Measurements from ENCODE around the gene CDC42EP3. TPM values are rescaled to one million over a fixed set of nuclear protein-coding genes. Genes with fewer than 3 reads are reported as not detected.

Gene CDC42EP3
- total RNA-seq, 3 donors from 2014 or later, result 19.5 to 35.7 (median 35.7) TPM

- intact Hi-C loops (cut with DNase I; ENCODE audit: low total_unique reads), result no loop called here
- H3K4me3 ChIP-seq, result no peak overlapping the region
- no peaks in the 10 kb centered on the region for H3K27me3 ChIP-seq
- no peak overlapping the region for H3K27ac ChIP-seq
- DNase-seq (ENCODE audit: low spot score in 2 of 2), result no peak
- no peak for TF ChIP-seq CTCF (IDR thresholded peaks at IDR 0.05)
- TF ChIP-seq POLR2AphosphoS5 (IDR thresholded peaks at IDR 0.05), result no peak
- TF ChIP-seq POLR2A (IDR thresholded peaks at IDR 0.05), result no peak
- H3K36me3 ChIP-seq, result no peaks in the 10 kb centered on the region
- no peaks in the 10 kb centered on the region for H3K4me1 ChIP-seq
- no peaks in the 10 kb centered on the region for H3K9me3 ChIP-seq
Measured at GRCh38 chr2:37627710-37628109, 43.7 kb downstream of the CDC42EP3 start.

DNA sequence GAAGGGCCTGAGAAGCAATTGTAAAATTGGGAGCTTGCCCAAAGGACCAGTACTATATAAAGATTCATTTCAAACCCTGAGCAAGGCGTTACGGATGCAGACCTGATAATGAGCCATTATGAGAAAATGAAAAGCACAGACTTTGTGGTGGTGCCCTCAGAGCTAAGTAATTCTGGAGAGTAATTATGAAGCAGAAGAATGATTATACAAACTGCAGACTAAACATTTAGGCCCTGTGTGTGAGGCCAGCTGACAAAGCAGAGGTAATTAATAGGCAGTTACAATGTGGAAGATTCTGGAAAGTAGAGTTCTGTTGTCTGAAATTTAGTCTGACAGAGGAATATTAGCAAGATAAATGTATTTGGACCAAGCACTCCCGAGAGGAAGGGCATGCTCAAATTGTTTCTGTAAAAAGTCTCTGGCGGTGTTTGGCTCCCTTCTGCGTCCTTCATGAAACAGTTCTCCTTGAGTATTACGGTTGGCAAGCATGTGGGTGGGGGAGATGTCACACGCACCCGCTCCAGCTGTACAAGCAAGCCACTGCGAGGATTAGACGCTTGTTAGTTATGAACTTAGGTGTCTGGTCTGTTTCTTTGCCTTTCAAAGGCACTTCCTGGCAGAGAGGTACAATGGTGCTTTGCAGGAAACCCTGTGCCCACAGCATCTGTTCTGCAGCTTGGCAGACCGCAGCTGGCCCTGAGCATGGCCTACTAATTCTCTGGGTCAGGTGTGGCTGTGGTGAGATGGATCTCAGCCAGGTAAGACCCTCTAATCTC is 45.5 kb downstream of the CDC42EP3 start:
- H3K27me3 ChIP-seq, result no peaks in the 10 kb centered on the region
- H3K27ac ChIP-seq, result no peak overlapping the region
- H3K4me1 ChIP-seq, result no peaks in the 10 kb centered on the region
- intact Hi-C loops (cut with DNase I; ENCODE audit: low total_unique reads), result no loop called here
- no peaks in the 10 kb centered on the region for H3K9me3 ChIP-seq
- no peak overlapping the region for H3K4me3 ChIP-seq
- TF ChIP-seq POLR2AphosphoS5 (IDR thresholded peaks at IDR 0.05) (no peak), POLR2A (IDR thresholded peaks at IDR 0.05) (no peak), CTCF (IDR thresholded peaks at IDR 0.05) (no peak)
- DNase-seq (ENCODE audit: low spot score in 2 of 2), result no peak
- no peaks in the 10 kb centered on the region for H3K36me3 ChIP-seq

DNA sequence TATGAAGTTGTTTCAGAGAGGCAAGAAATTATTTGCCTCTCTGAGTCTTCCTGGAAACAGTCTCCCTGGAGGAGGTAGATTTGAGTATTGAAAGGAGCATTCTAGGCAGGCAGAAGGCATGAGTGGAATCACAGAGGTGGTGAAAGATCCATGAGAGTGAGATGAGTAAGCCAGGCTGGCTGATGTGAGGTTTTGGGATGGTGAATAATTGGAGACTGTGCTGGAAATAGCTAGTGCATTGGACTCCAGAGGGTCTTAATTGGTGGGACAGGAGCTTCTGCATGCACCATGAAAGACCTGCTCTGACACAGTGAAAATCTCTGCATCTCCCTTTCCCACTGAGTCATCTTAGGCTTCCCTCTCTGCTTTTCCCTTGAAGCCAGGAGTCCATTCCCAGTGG is 46.3 kb downstream of the CDC42EP3 start:
- intact Hi-C loops (cut with DNase I; ENCODE audit: low total_unique reads), result no loop called here
- no peaks in the 10 kb centered on the region for H3K9me3 ChIP-seq
- no peak for DNase-seq (ENCODE audit: low spot score in 2 of 2)

DNA sequence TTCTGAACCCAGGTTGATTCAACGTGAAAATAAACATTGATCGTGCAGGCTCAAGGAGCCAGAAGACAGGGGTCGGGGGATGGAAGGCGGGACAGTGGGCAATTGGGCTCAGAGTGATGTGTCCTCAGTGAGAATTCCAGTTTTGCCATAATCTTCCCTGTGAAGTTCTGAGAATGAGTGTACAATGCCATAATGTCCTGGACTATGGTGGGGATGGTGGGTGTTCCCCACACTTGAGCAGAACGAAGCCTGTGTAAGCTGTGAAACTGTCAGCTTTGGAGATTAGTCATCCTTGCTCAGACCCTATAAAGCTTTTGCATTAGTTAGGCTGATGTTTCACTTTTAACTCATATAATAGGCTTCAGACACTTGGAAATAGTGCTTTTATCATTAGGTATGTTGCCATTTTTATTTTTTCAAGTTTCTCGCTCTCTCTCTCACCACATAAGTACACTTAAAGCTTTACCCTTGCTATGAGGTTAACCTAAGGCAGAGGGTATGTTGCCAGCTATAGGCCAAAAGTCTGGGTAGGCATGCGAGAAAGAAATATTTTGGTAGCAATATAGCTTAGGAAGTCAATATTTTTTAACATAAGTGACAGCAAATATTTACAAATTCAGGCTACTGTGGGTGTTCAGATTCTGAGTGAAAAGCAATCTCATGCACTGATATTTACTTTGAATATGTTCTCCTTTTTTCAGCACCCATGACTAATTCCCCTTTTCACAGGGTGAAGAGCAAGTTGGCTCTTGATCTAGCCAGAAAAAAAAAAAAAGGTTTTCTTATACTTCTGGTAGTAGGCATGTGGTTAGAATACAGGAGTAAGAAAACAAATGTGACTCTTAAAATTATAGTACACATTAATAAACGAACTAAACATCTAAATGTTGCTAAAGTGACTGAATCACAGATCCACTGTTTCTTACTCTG is 47.2 kb downstream of the CDC42EP3 start:
- H3K9me3 ChIP-seq, result no peaks in the 10 kb centered on the region
- intact Hi-C loops (cut with DNase I; ENCODE audit: low total_unique reads), result no loop called here
- no peak overlapping the region for H3K27ac ChIP-seq
- no peak for DNase-seq (ENCODE audit: low spot score in 2 of 2)
- H3K4me1 ChIP-seq, result no peaks in the 10 kb centered on the region
- no peaks in the 10 kb centered on the region for H3K36me3 ChIP-seq
- H3K27me3 ChIP-seq, result no peaks in the 10 kb centered on the region
- TF ChIP-seq POLR2AphosphoS5 (IDR thresholded peaks at IDR 0.05) (no peak), CTCF (IDR thresholded peaks at IDR 0.05) (no peak), POLR2A (IDR thresholded peaks at IDR 0.05) (no peak)
- H3K4me3 ChIP-seq, result no peak overlapping the region

More for the DNA sequence above, 46.3 kb downstream of the CDC42EP3 start:
- TF ChIP-seq CTCF (IDR thresholded peaks at IDR 0.05) (no peak), POLR2AphosphoS5 (IDR thresholded peaks at IDR 0.05) (no peak), POLR2A (IDR thresholded peaks at IDR 0.05) (no peak)
- Histone ChIP-seq H3K4me1 (no peaks in the 10 kb centered on the region), H3K4me3 (no peak overlapping the region), H3K36me3 (no peaks in the 10 kb centered on the region), H3K27me3 (no peaks in the 10 kb centered on the region), H3K27ac (no peak overlapping the region)

DNA sequence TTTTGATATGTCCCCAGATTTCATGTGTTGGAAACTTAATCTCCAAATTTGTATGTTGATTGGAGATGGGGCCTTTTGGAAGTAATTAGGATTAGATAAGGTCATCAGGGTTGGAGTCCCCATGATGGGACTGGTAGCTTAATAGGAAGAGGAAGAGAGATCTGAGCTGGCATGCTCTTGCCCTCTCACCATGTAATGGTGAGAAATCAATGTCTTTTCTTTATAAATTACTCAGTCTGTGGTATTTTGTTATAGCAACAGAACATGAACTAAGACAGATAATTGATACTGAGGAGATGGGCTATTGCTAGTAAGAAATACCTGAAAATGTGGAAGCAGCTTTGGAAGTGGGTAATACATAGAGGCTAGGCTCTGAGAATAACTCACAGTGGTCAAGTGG is 48.0 kb downstream of the CDC42EP3 start:
- Histone ChIP-seq H3K4me1 (no peaks in the 10 kb centered on the region), H3K27me3 (no peaks in the 10 kb centered on the region), H3K4me3 (no peak overlapping the region), H3K9me3 (no peaks in the 10 kb centered on the region), H3K36me3 (no peaks in the 10 kb centered on the region), H3K27ac (no peak overlapping the region)
- intact Hi-C loops (cut with DNase I; ENCODE audit: low total_unique reads), result no loop called here
- DNase-seq (ENCODE audit: low spot score in 2 of 2), result no peak
- TF ChIP-seq CTCF (IDR thresholded peaks at IDR 0.05), result no peak
- TF ChIP-seq POLR2AphosphoS5 (IDR thresholded peaks at IDR 0.05), result no peak
- TF ChIP-seq POLR2A (IDR thresholded peaks at IDR 0.05), result no peak
